Endothelial cell of umbilical vein (primary cell): Measurements from ENCODE around the gene LLPH. TPM values are rescaled to one million over a fixed set of nuclear protein-coding genes. Genes with fewer than 3 reads are reported as not detected.
"Not testable (repeated sequence)": the region's sequence is repeated elsewhere in the genome, so short reads cannot be mapped to it uniquely, and the experiment has no call there.

Source experiments
- BruUV-seq: library from RNA; stranded (reverse); fragments of 400-500 nt; replicated peaks from 2 replicates; lab custom pipeline; 2021; lab: Mats Ljungman, UMichigan
- CTCF ChIA-PET: fragments of 300-600, 350-600 bp; sonication (Branson Sonifier 250); formaldehyde crosslinking; loops from one replicate; lab custom pipeline; 2021; ENCODE audit warnings: antibody characterized with exemption, inconsistent platforms; lab: Charles Lee
- POLR2A ChIA-PET: fragments of 300-600, 350-600 bp; sonication (Branson Sonifier 250); formaldehyde crosslinking; loops from one replicate; lab custom pipeline; 2021; ENCODE audit warnings: antibody characterized with exemption, inconsistent platforms; lab: Charles Lee
- DNase-seq: peaks from one replicate; pipeline ENCODE4 v3.0.0-alpha.2; 2011; ENCODE audit warnings: low read depth, low spot score
- FAIRE-seq: peaks from 2 replicates; lab custom pipeline; 2011; peaks lifted over from hg19 to GRCh38; lab: Jason Lieb, UNC
- H2AFZ ChIP-seq: 2 replicates; pipeline ENCODE4 v1.6.0; 2012; ENCODE audit warnings: low read depth, low read length, control low read depth, inconsistent platforms
- H3K27ac ChIP-seq: 2 replicates; pipeline ENCODE4 v1.5.1; 2011; ENCODE audit warnings: low read depth, mild to moderate bottlenecking, control low read depth, low read length, moderate library complexity; ENCODE audit not compliant: insufficient read depth
- H3K27me3 ChIP-seq, 2 experiments: 2 replicates each; pipeline versions ENCODE4 v1.6.0 to v1.6.1; 2011; ENCODE audit warnings: low read length in 2 of 2, mixed read lengths in 1 of 2; ENCODE audit not compliant: control insufficient read depth in 2 of 2, insufficient read depth in 2 of 2
- H3K36me3 ChIP-seq, 2 experiments: 2 replicates in 1 of 2; 3 replicates in 1 of 2; pipeline ENCODE4 v1.5.1; 2011; ENCODE audit warnings: low read length in 2 of 2, mild to moderate bottlenecking in 1 of 2, moderate library complexity in 1 of 2; ENCODE audit not compliant: control insufficient read depth in 2 of 2, insufficient read depth in 2 of 2; ENCODE audit errors: extremely low read depth in 1 of 2
- H3K4me1 ChIP-seq: 3 replicates; pipeline ENCODE4 v1.5.1; 2011; ENCODE audit warnings: mild to moderate bottlenecking, low read length; ENCODE audit not compliant: control insufficient read depth, insufficient read depth; ENCODE audit errors: extremely low read depth
- H3K4me2 ChIP-seq: 2 replicates; pipeline ENCODE4 v1.6.1; 2011; ENCODE audit warnings: low read length, control low read depth, mixed read lengths; ENCODE audit not compliant: insufficient read depth
- H3K4me3 ChIP-seq, 3 experiments: fragments of 200-600 bp in 1 of 3; sonication (generic), shearing (Covaris generic) in 1 of 3; replicated peaks in 1 of 3; 2 replicates each; pipeline ENCODE4 v1.5.1; 2011 to 2016; ENCODE audit warnings: control low read depth in 3 of 3, low read length in 3 of 3, mild to moderate bottlenecking in 2 of 3, inconsistent platforms in 1 of 3, low read depth in 1 of 3, moderate library complexity in 1 of 3; ENCODE audit not compliant: insufficient read depth in 1 of 3
- H3K79me2 ChIP-seq: 2 replicates; pipeline ENCODE4 v1.6.0; 2012; ENCODE audit warnings: low read length, inconsistent platforms; ENCODE audit not compliant: control insufficient read depth, insufficient read depth
- H3K9ac ChIP-seq: replicated peaks from 2 replicates; pipeline ENCODE3; 2011; ENCODE audit warnings: low read length, control low read depth; ENCODE audit not compliant: insufficient read depth; ENCODE audit errors: extremely low read depth
- H3K9me1 ChIP-seq: replicated peaks from 3 replicates; pipeline ENCODE4 v1.6.0; 2011; ENCODE audit warnings: mild to moderate bottlenecking, low read length; ENCODE audit not compliant: control insufficient read depth, insufficient read depth; ENCODE audit errors: extremely low read depth
- H3K9me3 ChIP-seq: replicated peaks from 2 replicates; pipeline ENCODE4 v1.5.1; 2012; ENCODE audit warnings: low read length, inconsistent platforms; ENCODE audit not compliant: control insufficient read depth, insufficient read depth
- H4K20me1 ChIP-seq: replicated peaks from 2 replicates; pipeline ENCODE3; 2011; ENCODE audit warnings: mild to moderate bottlenecking, low read length; ENCODE audit not compliant: control insufficient read depth, insufficient read depth; ENCODE audit errors: extremely low read depth
- EZH2 ChIP-seq: IDR thresholded peaks from 2 replicates; pipeline ENCODE4 v1.6.1; 2012; ENCODE audit warnings: borderline replicate concordance, low read depth, mild to moderate bottlenecking, moderate library complexity, low read length, inconsistent platforms; ENCODE audit not compliant: severe bottlenecking
- GATA2 ChIP-seq: IDR thresholded peaks from 2 replicates; pipeline ENCODE4 v1.7.0; 2011; ENCODE audit warnings: low read depth, mild to moderate bottlenecking, moderate library complexity, mixed read lengths, low read length; ENCODE audit not compliant: insufficient read length, insufficient read depth
- JUN ChIP-seq: IDR thresholded peaks from 2 replicates; pipeline ENCODE4 v1.6.1; 2011; ENCODE audit warnings: borderline replicate concordance, low read depth; ENCODE audit not compliant: insufficient read length, insufficient read depth
- POLR2A ChIP-seq: IDR thresholded peaks from 2 replicates; pipeline ENCODE4 v1.6.1; 2012; ENCODE audit warnings: low read depth, mild to moderate bottlenecking, control low read depth, low read length
- dilution Hi-C: fragments of 300-500 bp; cut with MboI; formaldehyde crosslinking; loops from one replicate; pipeline ENCODE4 v1.15.0; 2019; ENCODE audit warnings: low sequenced_read_pairs; ENCODE audit not compliant: extremely low pct_ligation_motif_present
- intact Hi-C: fragments of 100-400 bp; cut with micrococcal nuclease; formaldehyde crosslinking; loops from one replicate; pipeline ENCODE4 v1.10.0; 2022
- polyA plus RNA-seq, 4 experiments: library from polyadenylated mRNA; depleted of rRNA in 3 of 4; stranded (reverse) in 3 of 4; unstranded in 1 of 4; fragments of >200 nt; gene quantifications; 2 replicates each; pipeline versions ENCODE4 v1.2.1 to v1.2.3, GENCODE V29; 2011 to 2012; ENCODE audit warnings: missing spikeins in 1 of 4
- total RNA-seq: library from RNA; stranded (reverse); gene quantifications from 2 replicates; pipeline ENCODE4 v1.2.3, GENCODE V29; 2021
- TF ChIP-seq, protein P1 (sequence below): IDR thresholded peaks from 2 replicates; pipeline ENCODE4 v1.6.1; 2011; ENCODE audit not compliant: insufficient read depth, insufficient read length

The LLPH gene
- total and polyA plus RNA-seq, 2 donors (not counting 3 experiments of a cell fraction or from before 2014, with no cell fraction given) = 4.0 to 34.0 TPM

GRCh38 chr12:66176105-66176900 is 45.8 kb upstream of the LLPH start:
- FAIRE-seq (peak; percentile 85), DNase-seq (peak; percentile 75)
- Histone ChIP-seq H3K4me3 (no peak overlapping the region), H3K9ac (no peak overlapping the region), H3K36me3 (no peaks in the 10 kb centered on the region), H3K4me2 (peak overlapping the region; percentile 73), H3K9me3 (no peaks in the 10 kb centered on the region), H3K27ac (no peak overlapping the region), H3K79me2 (no peaks in the 10 kb centered on the region), H3K4me1 (peaks cover 12% of the 10 kb centered on the region), H2AFZ (no peak overlapping the region), H3K9me1 (no peaks in the 10 kb centered on the region), H3K27me3 (no peaks in the 10 kb centered on the region), H4K20me1 (no peaks in the 10 kb centered on the region)
- ChIA-PET POLR2A (interaction anchor here (0.7 kb wide), 1 partner anchor 31 kb away, joined by 3 read pairs; no protein-coding TSS in a partner anchor), CTCF (interaction anchor here (1.0 to 3.2 kb wide), 7 partner anchors 13 to 93 kb away, joined by 3 to 15 read pairs (median 6); partner anchors contain the start of gene IRAK3)
- peak; percentile 21 for TF ChIP-seq JUN
- TF ChIP-seq EZH2 = no peak
- TF ChIP-seq, protein P1, sequence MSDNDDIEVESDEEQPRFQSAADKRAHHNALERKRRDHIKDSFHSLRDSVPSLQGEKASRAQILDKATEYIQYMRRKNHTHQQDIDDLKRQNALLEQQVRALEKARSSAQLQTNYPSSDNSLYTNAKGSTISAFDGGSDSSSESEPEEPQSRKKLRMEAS = no peak
- peak; percentile 48 for TF ChIP-seq GATA2
- TF ChIP-seq POLR2A = no peak
- intact Hi-C loops = no loop called here
- dilution Hi-C loops = no loop called here
- no TSS peak for BruUV-seq

DNA sequence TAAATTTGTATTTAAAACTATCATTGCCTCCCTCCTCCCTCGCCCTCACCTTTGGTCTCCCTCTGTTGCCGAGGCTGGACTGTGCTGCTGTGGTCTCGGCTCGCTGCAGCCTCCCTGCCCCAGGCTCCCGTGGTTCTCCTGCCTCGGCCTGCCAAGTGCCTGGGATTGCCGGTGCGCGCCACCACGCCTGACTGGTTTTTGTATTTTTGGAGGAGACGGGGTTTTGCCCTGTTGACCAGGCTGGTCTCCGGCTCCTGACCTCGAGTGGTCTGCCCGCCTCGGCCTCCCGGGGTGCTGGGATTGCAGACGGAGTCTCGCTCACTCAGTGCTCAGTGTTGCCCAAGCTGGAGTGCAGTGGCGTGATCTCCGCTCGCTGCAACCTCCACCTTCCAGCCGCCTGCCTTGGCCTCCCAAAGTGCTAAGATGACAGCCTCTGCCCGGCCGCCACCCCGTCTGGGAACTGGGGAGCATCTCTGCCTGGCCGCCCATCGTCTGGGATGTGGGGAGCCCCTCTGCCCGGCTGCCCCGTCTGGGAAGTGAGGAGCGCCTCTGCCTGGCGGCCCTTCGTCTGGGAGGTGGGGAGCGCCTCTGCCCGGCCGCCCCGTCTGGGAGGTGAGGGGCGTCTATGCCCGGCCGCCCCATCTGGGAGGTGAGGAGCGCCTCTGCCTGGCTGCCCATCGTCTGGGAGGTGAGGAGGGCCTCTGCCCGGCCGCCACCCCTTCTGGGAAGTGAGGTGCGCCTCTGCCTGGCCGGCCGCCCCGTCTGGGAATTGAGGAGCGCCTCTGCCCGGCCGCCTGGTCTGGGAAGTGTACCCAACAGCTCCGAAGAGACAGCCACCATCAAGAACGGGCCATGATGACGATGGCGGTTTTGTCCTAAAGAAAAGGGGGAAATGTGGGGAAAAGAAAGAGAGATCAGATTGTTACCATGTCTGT is 44.1 kb upstream of the LLPH start:
- POLR2A ChIA-PET = not testable (repeated sequence)

More for the DNA sequence above, 44.1 kb upstream of the LLPH start:
- H3K9me1 ChIP-seq, H3K4me3 ChIP-seq, DNase-seq, H3K27me3 ChIP-seq, H3K9ac ChIP-seq, H3K27ac ChIP-seq, H3K36me3 ChIP-seq, BruUV-seq, CTCF ChIA-PET, H2AFZ ChIP-seq, H4K20me1 ChIP-seq, dilution Hi-C loops, intact Hi-C loops, H3K4me2 ChIP-seq, H3K9me3 ChIP-seq, H3K79me2 ChIP-seq: not testable (repeated sequence)
- peaks cover 12% of the 10 kb centered on the region for H3K4me1 ChIP-seq
- FAIRE-seq = peak; percentile 28
